OCI-LY7 (cell line): ENCODE results near the gene GAS6. TPM values are rescaled to one million over a fixed set of nuclear protein-coding genes. Genes with fewer than 3 reads are reported as not detected.
"Not testable (repeated sequence)": the region's sequence is repeated elsewhere in the genome, so short reads cannot be mapped to it uniquely, and the experiment has no call there.

Experiments
- BruUV-seq: library from RNA; stranded (reverse); fragments of 400-500 nt; replicated peaks from 2 replicates; lab custom pipeline; 2021; lab: Mats Ljungman, UMichigan
- CTCF ChIA-PET: fragments of 300-600 bp; sonication (Branson Sonifier 250); formaldehyde crosslinking; loops from one replicate; lab custom pipeline; 2022; ENCODE audit warnings: antibody characterized with exemption; ENCODE audit not compliant: unreplicated experiment; lab: Charles Lee
- POLR2A ChIA-PET: fragments of 300-600 bp; sonication (Branson Sonifier 250); formaldehyde crosslinking; loops from one replicate; lab custom pipeline; 2022; ENCODE audit warnings: antibody characterized with exemption; lab: Charles Lee
- DNase-seq: peaks from one replicate; pipeline ENCODE4 v3.0.0-alpha.2; 2015; ENCODE audit warnings: low spot score
- H2AFZ ChIP-seq: fragments of 200-600 bp; sonication (generic), shearing (Covaris generic); 2 replicates; pipeline ENCODE4 v1.6.1; 2014; ENCODE audit warnings: mild to moderate bottlenecking, antibody characterized with exemption, low read length, moderate library complexity
- H3K27ac ChIP-seq: fragments of 200-600 bp; sonication (generic); 2 replicates; pipeline ENCODE4 v1.5.1; 2014; ENCODE audit warnings: mixed run types, low read depth, mild to moderate bottlenecking, moderate library complexity, low read length, inconsistent platforms; ENCODE audit not compliant: poor library complexity, severe bottlenecking
- H3K36me3 ChIP-seq: fragments of 200-600 bp; sonication (generic); 2 replicates; pipeline ENCODE4 v1.6.1; 2014; ENCODE audit warnings: mild to moderate bottlenecking, antibody characterized with exemption, low read length, moderate library complexity, mixed read lengths; ENCODE audit not compliant: insufficient read depth
- H3K4me1 ChIP-seq: fragments of 200-600 bp; sonication (generic); 2 replicates; pipeline ENCODE4 v1.5.1; 2014; ENCODE audit warnings: mild to moderate bottlenecking, low read length; ENCODE audit not compliant: insufficient read depth, poor library complexity, severe bottlenecking
- H3K4me2 ChIP-seq: fragments of 200-600 bp; sonication (generic); 2 replicates; pipeline ENCODE4 v1.6.1; 2014; ENCODE audit warnings: mild to moderate bottlenecking, low read length
- H3K4me3 ChIP-seq: fragments of 200-600 bp; sonication (generic); 2 replicates; pipeline ENCODE4 v1.5.1; 2014; ENCODE audit warnings: mild to moderate bottlenecking, low read depth, low read length; ENCODE audit not compliant: poor library complexity, severe bottlenecking
- H3K79me2 ChIP-seq: fragments of 200-600 bp; sonication (generic); 2 replicates; pipeline ENCODE4 v1.6.1; 2016; ENCODE audit warnings: low read depth, mild to moderate bottlenecking, low read length, moderate library complexity, mixed read lengths; ENCODE audit not compliant: insufficient read depth
- H3K9me2 ChIP-seq: fragments of 200-600 bp; sonication (generic); 2 replicates; pipeline ENCODE4 v1.6.1; 2016; ENCODE audit warnings: mild to moderate bottlenecking, low read length, mixed read lengths; ENCODE audit not compliant: insufficient read depth
- H3K9me3 ChIP-seq: fragments of 200-600 bp; sonication (generic); 2 replicates; pipeline ENCODE4 v1.6.1; 2014; ENCODE audit warnings: mild to moderate bottlenecking, mixed run types, low read length, mixed read lengths
- H4K20me1 ChIP-seq: fragments of 200-600 bp; sonication (generic); 2 replicates; pipeline ENCODE4 v1.6.1; 2014; ENCODE audit warnings: mild to moderate bottlenecking, antibody characterized with exemption, low read length, moderate library complexity, mixed read lengths; ENCODE audit not compliant: insufficient read depth
- CTCF ChIP-seq: fragments of 200-600 bp; sonication (generic); conservative IDR thresholded peaks from 2 replicates; pipeline ENCODE4 v1.5.1; 2014; ENCODE audit warnings: mild to moderate bottlenecking, antibody characterized with exemption, low read length, moderate library complexity, mixed read lengths
- EZH2phosphoT487 ChIP-seq: fragments of 200-600 bp; sonication (generic); IDR thresholded peaks from 2 replicates; pipeline ENCODE4 v1.6.1; 2018; ENCODE audit warnings: low read depth, borderline replicate concordance, mild to moderate bottlenecking, mixed run types, antibody characterized with exemption, low read length, moderate library complexity, mixed read lengths
- intact Hi-C: fragments of 100-400 bp; cut with micrococcal nuclease; formaldehyde crosslinking; loops from one replicate; pipeline ENCODE4 v1.10.0; 2022; ENCODE audit not compliant: unreplicated experiment
- total RNA-seq, 2 experiments: library from RNA; depleted of rRNA in 1 of 2; stranded (reverse); fragments of >200 nt in 1 of 2; shearing (Covaris generic) in 1 of 2; gene quantifications; 2 replicates each; pipeline ENCODE4 v1.2.3, GENCODE V29; 2014 to 2022

Gene GAS6
- total RNA-seq, 2 experiments from 2014 or later: not detected

GRCh38 chr13:113835461-113836270 is 28.2 kb downstream of the GAS6 start:
- Histone ChIP-seq H3K36me3 (peaks cover 7% of the 10 kb centered on the region; the same call in 1 of the 2 replicates), H3K27ac (no peak overlapping the region), H4K20me1 (no peaks in the 10 kb centered on the region), H3K4me3 (no peak overlapping the region), H3K9me2 (no peaks in the 10 kb centered on the region), H3K4me1 (no peaks in the 10 kb centered on the region), H3K9me3 (no peaks in the 10 kb centered on the region), H2AFZ (no peak overlapping the region), H3K79me2 (no peaks in the 10 kb centered on the region), H3K4me2 (no peak overlapping the region)
- no peak for TF ChIP-seq CTCF
- TF ChIP-seq EZH2phosphoT487: no peak
- DNase-seq: no peak
- ChIA-PET POLR2A (no interaction called here), CTCF (no interaction called here)
- no TSS peak for BruUV-seq
- intact Hi-C loops: no loop called here

GRCh38 chr13:113834496-113835200 is 29.2 kb downstream of the GAS6 start:
- Histone ChIP-seq H3K4me1 (no peaks in the 10 kb centered on the region), H3K36me3 (peaks cover 7% of the 10 kb centered on the region; the same call in 1 of the 2 replicates), H3K27ac (no peak overlapping the region), H3K4me3 (no peak overlapping the region), H3K9me3 (no peaks in the 10 kb centered on the region), H3K79me2 (no peaks in the 10 kb centered on the region), H3K9me2 (no peaks in the 10 kb centered on the region), H4K20me1 (no peaks in the 10 kb centered on the region), H2AFZ (no peak overlapping the region), H3K4me2 (no peak overlapping the region)
- no peak for TF ChIP-seq CTCF
- no peak for TF ChIP-seq EZH2phosphoT487
- intact Hi-C loops: no loop called here
- DNase-seq: no peak
- ChIA-PET CTCF (no interaction called here), POLR2A (no interaction called here)
- no TSS peak for BruUV-seq

GRCh38 chr13:113834006-113834405 is 29.9 kb downstream of the GAS6 start:
- H3K79me2 ChIP-seq, CTCF ChIA-PET, intact Hi-C loops, H3K4me3 ChIP-seq, H3K36me3 ChIP-seq, H3K4me1 ChIP-seq, H2AFZ ChIP-seq, H3K27ac ChIP-seq, H3K9me3 ChIP-seq, H4K20me1 ChIP-seq, DNase-seq, H3K9me2 ChIP-seq, POLR2A ChIA-PET, BruUV-seq, H3K4me2 ChIP-seq: not testable (repeated sequence)
